ENCODE data around the gene KRT77.

Gene KRT77

GRCh38 chr12:52669426-52669825, 33.9 kb downstream of the KRT77 start:
- H3K27ac ChIP-seq = no peak overlapping the region
- no peak for TF ChIP-seq CTCF (conservative IDR thresholded peaks at IDR 0.05)

GRCh38 chr12:52667931-52668330, 35.4 kb downstream of the KRT77 start:
- no peak overlapping the region for H3K27ac ChIP-seq
- TF ChIP-seq CTCF (conservative IDR thresholded peaks at IDR 0.05) (no peak), ZFX (IDR thresholded peaks at IDR 0.05) (no peak)

GRCh38 chr12:52667509-52667908, 35.8 kb downstream of the KRT77 start:
- TF ChIP-seq CTCF (conservative IDR thresholded peaks at IDR 0.05) (peak; percentile 34), ZFX (IDR thresholded peaks at IDR 0.05) (no peak)
- no peak overlapping the region for H3K27ac ChIP-seq

- no peak overlapping the region for H3K27ac ChIP-seq
- no peak for TF ChIP-seq ZFX (IDR thresholded peaks at IDR 0.05)
- TF ChIP-seq CTCF (conservative IDR thresholded peaks at IDR 0.05) = no peak
These were observed 36.9 kb downstream of the KRT77 start for GRCh38 chr12:52666471-52666870.

- TF ChIP-seq CTCF (conservative IDR thresholded peaks at IDR 0.05) (no peak), ZFX (IDR thresholded peaks at IDR 0.05) (no peak)
- no peak overlapping the region for H3K27ac ChIP-seq
These were observed 39.9 kb downstream of the KRT77 start for GRCh38 chr12:52663420-52663819.

- no peak overlapping the region for H3K27ac ChIP-seq
- TF ChIP-seq ZFX (IDR thresholded peaks at IDR 0.05) = no peak
- TF ChIP-seq CTCF (conservative IDR thresholded peaks at IDR 0.05) = no peak
These were observed 40.5 kb downstream of the KRT77 start for GRCh38 chr12:52662918-52663229.

GRCh38 chr12:52662093-52662917, 41.0 kb downstream of the KRT77 start:
- no peak overlapping the region for H3K27ac ChIP-seq
- TF ChIP-seq ZFX (IDR thresholded peaks at IDR 0.05) (no peak), CTCF (conservative IDR thresholded peaks at IDR 0.05) (no peak)
